ENCODE data around the gene SLC7A9. TPM values are rescaled to one million over a fixed set of nuclear protein-coding genes. Genes with fewer than 3 reads are reported as not detected.

Gene SLC7A9
- total and polyA plus RNA-seq, 4 donors: 6.8 to 16.3 (median 9.8) TPM

GRCh38 chr19:32891609-32892008, 22.0 kb upstream of the SLC7A9 start:
- Histone ChIP-seq H3K9ac (ENCODE audit: low read depth in 1 of 2, low read length in 2 of 2) (no peak overlapping the region), H3K4me1 (ENCODE audit: control insufficient read depth in 4 of 4, insufficient read depth in 4 of 4, low read length in 3 of 4) (no peaks in the 10 kb centered on the region), H3K9me3 (ENCODE audit: control insufficient read depth in 4 of 4, low read length in 3 of 4) (peaks cover 0 to 10% (median 4%) of the 10 kb centered on the region in 4 donors), H3K27ac (ENCODE audit: low read depth in 1 of 2, low read length in 2 of 2) (no peak overlapping the region), H3K36me3 (ENCODE audit: control insufficient read depth in 4 of 4, insufficient read depth in 3 of 4, low read depth in 1 of 4, low read length in 3 of 4) (peaks cover 0 to 3% (median 0%) of the 10 kb centered on the region in 4 donors), H3K4me3 (ENCODE audit: low read depth in 1 of 3, low read length in 3 of 3) (no peak overlapping the region), H3K27me3 (ENCODE audit: control insufficient read depth in 4 of 4, insufficient read depth in 4 of 4, low read length in 3 of 4) (no peaks in the 10 kb centered on the region)
- WGBS: 95% methylated on average over 2 of the region's 2 CpGs
- no peak for DNase-seq (ENCODE audit: low spot score)
- TF ChIP-seq CTCF (IDR thresholded peaks at IDR 0.05; ENCODE audit: low read depth, low read length, missing input control) (no peak), FOXA2 (IDR thresholded peaks at IDR 0.05) (no peak), FOXA1 (IDR thresholded peaks at IDR 0.05) (no peak), JUND (IDR thresholded peaks at IDR 0.05) (no peak), MAX (IDR thresholded peaks at IDR 0.05) (no peak), ZBTB33 (IDR thresholded peaks at IDR 0.05) (no peak), HNF4G (IDR thresholded peaks at IDR 0.05) (no peak), YY1 (IDR thresholded peaks at IDR 0.05) (no peak), ATF3 (IDR thresholded peaks at IDR 0.05) (no peak), HNF4A (conservative IDR thresholded peaks at IDR 0.05) (no peak), GABPA (IDR thresholded peaks at IDR 0.05 in 1 of 2, conservative IDR thresholded peaks at IDR 0.05 in 1 of 2) (no peak), NR2F2 (IDR thresholded peaks at IDR 0.05) (no peak), EGR1 (IDR thresholded peaks at IDR 0.05; ENCODE audit: low read depth in 2 of 2) (no peak)

- peaks cover 0 to 10% (median 4%) of the 10 kb centered on the region in 4 donors for H3K9me3 ChIP-seq (ENCODE audit: control insufficient read depth in 4 of 4, low read length in 3 of 4)
- DNase-seq (ENCODE audit: low spot score): no peak
- H3K4me1 ChIP-seq (ENCODE audit: control insufficient read depth in 4 of 4, insufficient read depth in 4 of 4, low read length in 3 of 4): no peaks in the 10 kb centered on the region
- no peak overlapping the region for H3K4me3 ChIP-seq (ENCODE audit: low read depth in 1 of 3, low read length in 3 of 3)
- 97% methylated on average over 10 of the region's 10 CpGs for WGBS
- no peak overlapping the region for H3K9ac ChIP-seq (ENCODE audit: low read depth in 1 of 2, low read length in 2 of 2)
- no peak overlapping the region for H3K27ac ChIP-seq (ENCODE audit: low read depth in 1 of 2, low read length in 2 of 2)
- no peaks in the 10 kb centered on the region for H3K27me3 ChIP-seq (ENCODE audit: control insufficient read depth in 4 of 4, insufficient read depth in 4 of 4, low read length in 3 of 4)
- TF ChIP-seq YY1 (IDR thresholded peaks at IDR 0.05) (no peak), REST (IDR thresholded peaks at IDR 0.05) (no peak), RXRA (IDR thresholded peaks at IDR 0.05) (no peak), TAF1 (conservative IDR thresholded peaks at IDR 0.05) (no peak), NR2F2 (IDR thresholded peaks at IDR 0.05) (no peak), GABPA (IDR thresholded peaks at IDR 0.05 in 1 of 2, conservative IDR thresholded peaks at IDR 0.05 in 1 of 2) (no peak), CTCF (IDR thresholded peaks at IDR 0.05; ENCODE audit: low read depth, low read length, missing input control) (no peak), FOXA2 (IDR thresholded peaks at IDR 0.05) (no peak), EGR1 (IDR thresholded peaks at IDR 0.05; ENCODE audit: low read depth in 2 of 2) (no peak), ATF3 (IDR thresholded peaks at IDR 0.05) (no peak), RAD21 (IDR thresholded peaks at IDR 0.05) (no peak), ZBTB33 (IDR thresholded peaks at IDR 0.05) (no peak), MAX (IDR thresholded peaks at IDR 0.05) (no peak), SP1 (IDR thresholded peaks at IDR 0.05) (no peak), FOXA1 (IDR thresholded peaks at IDR 0.05) (no peak), HNF4G (IDR thresholded peaks at IDR 0.05) (no peak), JUND (IDR thresholded peaks at IDR 0.05) (no peak), HNF4A (conservative IDR thresholded peaks at IDR 0.05) (no peak)
- H3K36me3 ChIP-seq (ENCODE audit: control insufficient read depth in 4 of 4, insufficient read depth in 3 of 4, low read depth in 1 of 4, low read length in 3 of 4): peaks cover 0 to 3% (median 0%) of the 10 kb centered on the region in 4 donors
Observed at GRCh38 chr19:32890841-32891240, 21.3 kb upstream of the SLC7A9 start.

Measured in liver (tissue), 9 donors.